Measurements from ENCODE around the gene SEPTIN12.
"Not testable (repeated sequence)": the region's sequence is repeated elsewhere in the genome, so short reads cannot be mapped to it uniquely, and the experiment has no call there.

DNA sequence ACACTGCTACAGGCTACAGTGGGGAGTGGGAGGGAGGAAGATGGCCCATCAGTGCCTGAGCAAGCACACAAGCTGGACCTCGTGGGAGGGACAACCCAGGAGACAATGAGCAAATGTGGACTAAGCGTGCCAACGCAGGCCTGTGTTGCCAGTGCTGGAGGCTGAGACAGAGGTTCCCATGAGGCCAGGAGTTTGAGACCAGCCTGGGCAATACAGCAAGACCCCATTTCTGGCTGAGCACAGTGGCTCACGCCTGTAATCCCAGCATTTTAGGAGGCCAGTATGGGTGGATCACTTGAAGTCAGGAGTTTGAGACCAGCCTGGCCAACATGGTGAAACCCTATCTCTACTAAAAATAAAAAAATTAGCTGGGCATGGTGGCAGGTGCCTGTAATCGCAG, 49.8 kb downstream of the SEPTIN12 start:
- TF ChIP-seq, protein P1, sequence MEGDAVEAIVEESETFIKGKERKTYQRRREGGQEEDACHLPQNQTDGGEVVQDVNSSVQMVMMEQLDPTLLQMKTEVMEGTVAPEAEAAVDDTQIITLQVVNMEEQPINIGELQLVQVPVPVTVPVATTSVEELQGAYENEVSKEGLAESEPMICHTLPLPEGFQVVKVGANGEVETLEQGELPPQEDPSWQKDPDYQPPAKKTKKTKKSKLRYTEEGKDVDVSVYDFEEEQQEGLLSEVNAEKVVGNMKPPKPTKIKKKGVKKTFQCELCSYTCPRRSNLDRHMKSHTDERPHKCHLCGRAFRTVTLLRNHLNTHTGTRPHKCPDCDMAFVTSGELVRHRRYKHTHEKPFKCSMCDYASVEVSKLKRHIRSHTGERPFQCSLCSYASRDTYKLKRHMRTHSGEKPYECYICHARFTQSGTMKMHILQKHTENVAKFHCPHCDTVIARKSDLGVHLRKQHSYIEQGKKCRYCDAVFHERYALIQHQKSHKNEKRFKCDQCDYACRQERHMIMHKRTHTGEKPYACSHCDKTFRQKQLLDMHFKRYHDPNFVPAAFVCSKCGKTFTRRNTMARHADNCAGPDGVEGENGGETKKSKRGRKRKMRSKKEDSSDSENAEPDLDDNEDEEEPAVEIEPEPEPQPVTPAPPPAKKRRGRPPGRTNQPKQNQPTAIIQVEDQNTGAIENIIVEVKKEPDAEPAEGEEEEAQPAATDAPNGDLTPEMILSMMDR (IDR thresholded peaks at IDR 0.05; ENCODE audit: low read depth, low read length, poor library complexity, severe bottlenecking): not testable (repeated sequence)
- TF ChIP-seq EZH2phosphoT487 (IDR thresholded peaks at IDR 0.05; ENCODE audit: borderline replicate concordance, low read length): not testable (repeated sequence)

Data from DOHH2 (cell line).